Activated CD4-positive, alpha-beta T cell treated with anti-CD3 and anti-CD28 coated beads for 1 hour (primary cell): ENCODE data around the gene DBNL.
A peak's percentile ranks its signal among the peaks of the same experiment; 100 is the strongest.

Experiments
- DNase-seq: peaks from one replicate; pipeline ENCODE4 v3.0.0-alpha.2; 2020

DBNL gene

GRCh38 chr7:44080118-44080517 is 35.6 kb downstream of the DBNL start:
- DNase-seq = no peak

- no peak for DNase-seq
Measured at GRCh38 chr7:44080686-44081265, 36.3 kb downstream of the DBNL start.

GRCh38 chr7:44081266-44081748 is 36.8 kb downstream of the DBNL start:
- no peak for DNase-seq

- peak; percentile 97 for DNase-seq
Measured at GRCh38 chr7:44082541-44083207, 38.2 kb downstream of the DBNL start.

GRCh38 chr7:44083796-44084195 is 39.3 kb downstream of the DBNL start:
- DNase-seq = no peak

- no peak for DNase-seq
Measured at GRCh38 chr7:44084701-44085100, 40.2 kb downstream of the DBNL start.

- DNase-seq = no peak
Measured at GRCh38 chr7:44085546-44085945, 41.0 kb downstream of the DBNL start.

GRCh38 chr7:44086627-44087026 is 42.1 kb downstream of the DBNL start:
- no peak for DNase-seq

- DNase-seq = no peak
Measured at GRCh38 chr7:44087911-44088838, 43.7 kb downstream of the DBNL start.

- DNase-seq = no peak
Measured at GRCh38 chr7:44093102-44093641, 48.7 kb downstream of the DBNL start.

- no peak for DNase-seq
Measured at GRCh38 chr7:44094365-44094764, 49.9 kb downstream of the DBNL start.

GRCh38 chr7:44094883-44095592 is 50.5 kb downstream of the DBNL start:
- DNase-seq = no peak

- DNase-seq = no peak
Measured at GRCh38 chr7:44095781-44096180, 51.3 kb downstream of the DBNL start.

- DNase-seq = no peak
Measured at GRCh38 chr7:44096326-44096881, 51.9 kb downstream of the DBNL start.

- DNase-seq = no peak
Measured at GRCh38 chr7:44097064-44097932, 52.8 kb downstream of the DBNL start.

- DNase-seq = no peak
Measured at GRCh38 chr7:44098092-44099068, 53.9 kb downstream of the DBNL start.

GRCh38 chr7:44099669-44100068 is 55.2 kb downstream of the DBNL start:
- no peak for DNase-seq

- no peak for DNase-seq
Measured at GRCh38 chr7:44100458-44101302, 56.2 kb downstream of the DBNL start.
